ENCODE data around the gene MTR.

The MTR gene

DNA sequence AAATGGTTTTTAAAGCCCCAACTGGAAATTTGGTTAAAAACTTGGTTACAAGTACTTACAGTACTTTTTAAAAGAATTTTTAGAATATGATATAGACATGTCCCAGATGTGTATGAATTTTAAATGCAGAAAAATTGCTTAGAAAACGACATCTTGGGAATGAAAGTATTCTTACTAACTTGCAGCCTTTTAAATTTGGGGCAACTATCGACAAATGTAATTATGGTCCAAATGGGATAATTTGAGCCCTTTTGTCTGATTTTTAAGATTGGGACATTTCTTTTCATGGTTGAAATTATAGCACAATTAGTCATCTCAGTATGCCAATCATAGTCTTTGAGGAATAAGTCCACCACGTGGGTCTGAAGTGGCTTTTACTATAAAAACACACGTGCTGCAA lies 43.2 kb upstream of the MTR start:
- no peak for DNase-seq (ENCODE audit: insufficient read length, low spot score)
- no peak for FAIRE-seq
- TF ChIP-seq, protein P1, sequence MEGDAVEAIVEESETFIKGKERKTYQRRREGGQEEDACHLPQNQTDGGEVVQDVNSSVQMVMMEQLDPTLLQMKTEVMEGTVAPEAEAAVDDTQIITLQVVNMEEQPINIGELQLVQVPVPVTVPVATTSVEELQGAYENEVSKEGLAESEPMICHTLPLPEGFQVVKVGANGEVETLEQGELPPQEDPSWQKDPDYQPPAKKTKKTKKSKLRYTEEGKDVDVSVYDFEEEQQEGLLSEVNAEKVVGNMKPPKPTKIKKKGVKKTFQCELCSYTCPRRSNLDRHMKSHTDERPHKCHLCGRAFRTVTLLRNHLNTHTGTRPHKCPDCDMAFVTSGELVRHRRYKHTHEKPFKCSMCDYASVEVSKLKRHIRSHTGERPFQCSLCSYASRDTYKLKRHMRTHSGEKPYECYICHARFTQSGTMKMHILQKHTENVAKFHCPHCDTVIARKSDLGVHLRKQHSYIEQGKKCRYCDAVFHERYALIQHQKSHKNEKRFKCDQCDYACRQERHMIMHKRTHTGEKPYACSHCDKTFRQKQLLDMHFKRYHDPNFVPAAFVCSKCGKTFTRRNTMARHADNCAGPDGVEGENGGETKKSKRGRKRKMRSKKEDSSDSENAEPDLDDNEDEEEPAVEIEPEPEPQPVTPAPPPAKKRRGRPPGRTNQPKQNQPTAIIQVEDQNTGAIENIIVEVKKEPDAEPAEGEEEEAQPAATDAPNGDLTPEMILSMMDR (IDR thresholded peaks at IDR 0.05; ENCODE audit: insufficient read depth, missing control alignments), result no peak

DNA sequence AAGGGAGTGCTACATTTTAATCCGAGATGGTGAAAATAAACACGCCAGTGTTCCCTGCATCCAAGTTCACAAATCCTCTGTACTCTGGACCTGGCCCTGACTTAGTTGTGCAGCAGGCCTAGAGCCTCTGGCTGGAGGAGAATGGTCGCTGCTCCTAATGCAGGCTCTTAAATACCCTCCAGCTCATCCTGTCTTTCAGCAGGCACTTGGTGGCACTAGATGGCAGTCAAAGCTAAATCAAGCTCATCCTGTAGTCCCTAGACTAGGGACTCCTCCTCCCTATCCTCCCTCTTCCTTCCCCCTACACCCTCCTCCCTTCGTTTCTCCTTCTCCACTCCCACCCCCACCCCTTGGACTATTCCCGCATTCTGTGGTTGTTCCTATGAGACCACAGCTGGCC lies 41.6 kb upstream of the MTR start:
- FAIRE-seq, result no peak
- DNase-seq (ENCODE audit: insufficient read length, low spot score), result peak; percentile 51
- TF ChIP-seq, protein P1 (IDR thresholded peaks at IDR 0.05; ENCODE audit: insufficient read depth, missing control alignments), result peak; percentile 50

DNA sequence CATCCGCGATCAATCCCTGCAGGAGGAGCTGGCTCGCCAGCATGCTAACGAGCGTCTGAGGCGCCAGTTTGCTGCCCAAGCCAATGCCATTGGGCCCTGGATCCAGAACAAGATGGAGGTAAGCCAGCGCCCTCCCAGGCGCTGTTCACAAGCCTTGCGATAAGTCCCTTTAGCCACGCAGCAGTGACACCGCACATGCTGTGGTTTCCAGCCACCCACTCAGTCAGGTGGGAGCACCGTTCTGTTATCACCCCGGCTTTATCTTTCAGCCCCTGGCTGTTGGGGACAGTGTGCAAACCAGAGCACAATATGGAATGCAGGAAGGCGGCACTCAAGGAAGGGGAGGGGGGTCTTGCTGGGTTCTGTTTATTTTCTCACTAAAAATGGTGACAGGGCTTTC lies 41.1 kb upstream of the MTR start:
- DNase-seq (ENCODE audit: insufficient read length, low spot score), result no peak
- FAIRE-seq, result no peak
- TF ChIP-seq, protein P1 (IDR thresholded peaks at IDR 0.05; ENCODE audit: insufficient read depth, missing control alignments), result no peak

DNA sequence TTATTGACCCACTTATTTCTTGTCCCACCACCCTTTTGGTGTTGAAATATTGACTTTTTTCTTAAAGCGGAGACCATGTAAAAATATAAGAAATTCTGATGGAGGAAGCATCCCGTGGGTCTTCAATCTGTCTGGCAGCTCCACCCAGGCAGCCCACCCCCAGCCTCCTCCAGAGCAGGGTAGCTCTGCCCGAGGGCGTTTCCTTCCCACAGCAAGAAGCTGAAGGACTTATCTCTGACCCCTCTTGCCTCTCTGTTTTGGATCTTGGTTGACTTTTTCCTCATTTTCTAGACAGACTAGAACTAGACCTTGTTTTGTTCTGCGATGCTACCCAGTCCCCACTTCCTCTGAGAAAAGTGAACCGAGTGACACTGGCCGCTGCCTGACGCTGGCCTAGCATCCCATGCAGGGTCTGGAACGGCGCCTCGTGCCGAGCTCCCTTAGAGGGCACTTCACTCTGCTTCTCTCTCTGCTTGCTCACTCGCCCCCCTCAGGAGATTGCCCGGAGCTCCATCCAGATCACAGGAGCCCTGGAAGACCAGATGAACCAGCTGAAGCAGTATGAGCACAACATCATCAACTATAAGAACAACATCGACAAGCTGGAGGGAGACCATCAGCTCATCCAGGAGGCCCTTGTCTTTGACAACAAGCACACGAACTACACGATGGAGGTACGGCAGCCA lies 40.4 kb upstream of the MTR start:
- DNase-seq (ENCODE audit: insufficient read length, low spot score) (no peak), FAIRE-seq (no peak)
- TF ChIP-seq, protein P1 (IDR thresholded peaks at IDR 0.05; ENCODE audit: insufficient read depth, missing control alignments), result no peak

DNA sequence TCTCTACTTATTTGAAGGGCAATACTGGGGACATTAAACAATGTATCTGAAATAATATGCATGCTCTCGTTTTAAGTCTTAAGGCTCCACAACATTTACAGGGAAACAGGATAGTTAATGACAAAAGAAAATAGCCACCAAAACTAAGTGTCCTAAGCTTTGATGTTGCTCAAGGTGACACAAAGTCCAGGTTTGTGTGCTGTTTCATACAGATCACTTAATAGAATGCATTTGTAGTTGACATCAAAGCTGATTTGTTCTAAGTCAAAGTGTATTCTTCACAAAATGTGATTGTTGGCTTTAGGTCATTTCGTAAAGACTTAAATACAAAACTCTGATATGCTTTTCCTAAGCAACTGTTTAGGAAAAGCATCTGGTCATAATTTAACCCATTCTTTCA lies 37.5 kb upstream of the MTR start:
- TF ChIP-seq, protein P1 (IDR thresholded peaks at IDR 0.05; ENCODE audit: insufficient read depth, missing control alignments), result no peak
- DNase-seq (ENCODE audit: insufficient read length, low spot score) (no peak), FAIRE-seq (no peak)

DNA sequence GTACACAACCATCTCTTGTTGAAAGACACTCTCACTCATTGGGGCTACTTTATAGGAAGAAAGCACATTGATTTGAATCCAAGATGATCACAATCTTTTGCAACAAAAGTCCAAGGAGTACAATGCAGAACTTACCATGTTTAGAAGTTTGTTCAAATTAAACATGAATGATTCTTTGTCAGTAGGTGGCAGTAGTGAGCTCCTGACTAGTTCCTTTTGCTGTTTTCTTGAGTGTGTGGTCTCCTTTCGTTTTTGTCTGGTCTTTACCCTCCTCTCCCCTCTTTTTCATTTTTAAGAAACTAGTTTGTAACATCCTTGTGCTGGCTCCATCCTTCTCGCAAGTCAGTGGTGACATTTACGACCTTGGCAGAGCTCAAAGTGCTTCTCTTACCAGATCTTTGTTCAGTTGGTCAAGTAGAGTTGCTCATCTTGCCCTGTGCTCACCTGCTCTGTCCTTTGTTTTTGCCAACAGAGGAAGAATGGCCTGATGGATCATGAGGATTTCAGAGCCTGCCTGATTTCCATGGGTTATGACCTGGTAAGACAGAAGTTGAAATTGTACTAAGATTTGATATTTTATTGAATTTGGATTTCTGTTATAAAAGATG lies 35.7 kb upstream of the MTR start:
- DNase-seq (ENCODE audit: insufficient read length, low spot score) (no peak), FAIRE-seq (peak; percentile 99)
- TF ChIP-seq, protein P1 (IDR thresholded peaks at IDR 0.05; ENCODE audit: insufficient read depth, missing control alignments), result peak; percentile 74

DNA sequence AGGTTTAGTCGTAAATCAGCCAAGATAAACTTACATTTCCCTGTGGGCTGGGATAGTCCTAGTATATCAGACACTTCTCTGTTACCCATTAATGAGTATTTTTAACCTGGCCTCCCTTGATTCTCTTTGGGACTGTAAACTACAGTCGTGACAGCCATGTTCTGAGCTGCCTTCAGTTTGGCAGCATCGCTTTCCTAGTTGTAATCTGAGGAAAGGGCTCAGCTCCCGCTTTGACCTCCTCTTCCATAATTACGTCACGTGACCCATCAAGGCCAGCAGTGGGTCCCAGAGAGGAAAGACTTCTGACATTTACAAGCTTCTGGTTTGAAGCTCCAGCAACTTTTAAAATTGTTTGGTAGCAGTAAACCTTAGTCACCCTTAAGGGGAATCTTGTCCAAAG lies 34.6 kb upstream of the MTR start:
- FAIRE-seq (no peak), DNase-seq (ENCODE audit: insufficient read length, low spot score) (no peak)
- TF ChIP-seq, protein P1 (IDR thresholded peaks at IDR 0.05; ENCODE audit: insufficient read depth, missing control alignments), result no peak

Data from D721Med (cell line).